Fibroblast of the aortic adventitia (primary cell): ENCODE measurements around the gene JAZF1. TPM values are rescaled to one million over a fixed set of nuclear protein-coding genes. Genes with fewer than 3 reads are reported as not detected.
"Not testable (repeated sequence)": the region's sequence is repeated elsewhere in the genome, so short reads cannot be mapped to it uniquely, and the experiment has no call there.

Experiments
- DNase-seq: peaks from one replicate; pipeline ENCODE4 v3.0.0-alpha.2; 2010; ENCODE audit warnings: low read depth
- H3K4me3 ChIP-seq: 2 replicates; pipeline ENCODE4 v1.5.1; 2011; ENCODE audit warnings: low read depth, mild to moderate bottlenecking, control low read depth, low read length, moderate library complexity
- total RNA-seq: library from RNA; depleted of rRNA; stranded (reverse); fragments of >200 nt; gene quantifications from 2 replicates; pipeline ENCODE4 v1.2.3, GENCODE V29; 2012; ENCODE audit warnings: low replicate concordance
- TF ChIP-seq, protein P1 (sequence below): IDR thresholded peaks from 2 replicates; pipeline ENCODE4 v1.5.1; 2011; ENCODE audit warnings: mild to moderate bottlenecking, low read length, control low read depth, inconsistent platforms; ENCODE audit not compliant: insufficient read depth

JAZF1 gene
- total RNA-seq, 1 donor, result 8.3 TPM

DNA sequence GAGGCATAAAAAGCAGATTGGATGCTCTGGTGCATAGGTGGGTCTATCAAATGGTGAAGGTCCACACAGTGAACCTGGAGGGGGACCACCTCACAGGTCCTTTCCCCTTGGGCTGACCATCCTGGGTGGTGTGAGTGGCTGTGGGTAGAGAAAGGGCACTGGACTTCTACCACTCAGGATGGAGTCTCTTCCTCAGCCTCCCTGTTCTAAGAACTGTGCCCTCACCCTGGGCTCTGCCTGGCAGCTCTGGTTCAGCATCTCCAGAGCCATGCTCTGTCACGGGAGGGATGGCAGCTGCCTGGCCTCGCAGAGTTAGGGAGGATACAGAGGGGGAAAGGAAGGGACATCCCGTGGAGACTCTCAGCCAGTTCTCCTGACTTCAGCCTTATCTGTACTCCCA, 318.8 kb downstream of the JAZF1 start:
- TF ChIP-seq, protein P1, sequence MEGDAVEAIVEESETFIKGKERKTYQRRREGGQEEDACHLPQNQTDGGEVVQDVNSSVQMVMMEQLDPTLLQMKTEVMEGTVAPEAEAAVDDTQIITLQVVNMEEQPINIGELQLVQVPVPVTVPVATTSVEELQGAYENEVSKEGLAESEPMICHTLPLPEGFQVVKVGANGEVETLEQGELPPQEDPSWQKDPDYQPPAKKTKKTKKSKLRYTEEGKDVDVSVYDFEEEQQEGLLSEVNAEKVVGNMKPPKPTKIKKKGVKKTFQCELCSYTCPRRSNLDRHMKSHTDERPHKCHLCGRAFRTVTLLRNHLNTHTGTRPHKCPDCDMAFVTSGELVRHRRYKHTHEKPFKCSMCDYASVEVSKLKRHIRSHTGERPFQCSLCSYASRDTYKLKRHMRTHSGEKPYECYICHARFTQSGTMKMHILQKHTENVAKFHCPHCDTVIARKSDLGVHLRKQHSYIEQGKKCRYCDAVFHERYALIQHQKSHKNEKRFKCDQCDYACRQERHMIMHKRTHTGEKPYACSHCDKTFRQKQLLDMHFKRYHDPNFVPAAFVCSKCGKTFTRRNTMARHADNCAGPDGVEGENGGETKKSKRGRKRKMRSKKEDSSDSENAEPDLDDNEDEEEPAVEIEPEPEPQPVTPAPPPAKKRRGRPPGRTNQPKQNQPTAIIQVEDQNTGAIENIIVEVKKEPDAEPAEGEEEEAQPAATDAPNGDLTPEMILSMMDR, result no peak
- no peak overlapping the region for H3K4me3 ChIP-seq
- DNase-seq, result no peak

DNA sequence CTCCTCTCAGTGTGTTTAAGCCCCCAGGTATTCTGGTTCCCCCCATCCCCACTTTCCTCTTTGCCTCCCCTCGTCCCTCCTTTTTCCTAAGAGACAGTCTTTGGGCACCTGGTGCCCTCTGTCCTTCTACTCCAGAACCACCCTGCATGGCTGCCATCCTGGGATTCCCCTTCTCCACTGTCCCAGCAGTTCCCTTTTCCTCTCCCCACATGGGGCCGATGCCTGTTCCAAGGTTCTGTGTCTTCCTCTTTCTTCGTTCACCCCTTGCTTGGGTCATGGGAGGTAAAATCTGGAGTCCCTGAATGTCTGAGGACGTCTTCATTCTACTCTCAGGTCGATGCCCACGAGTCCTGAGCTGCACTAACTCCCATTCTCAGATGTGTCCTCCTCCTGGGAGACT, 319.8 kb downstream of the JAZF1 start:
- H3K4me3 ChIP-seq, result no peak overlapping the region
- TF ChIP-seq, protein P1, result no peak
- no peak for DNase-seq

DNA sequence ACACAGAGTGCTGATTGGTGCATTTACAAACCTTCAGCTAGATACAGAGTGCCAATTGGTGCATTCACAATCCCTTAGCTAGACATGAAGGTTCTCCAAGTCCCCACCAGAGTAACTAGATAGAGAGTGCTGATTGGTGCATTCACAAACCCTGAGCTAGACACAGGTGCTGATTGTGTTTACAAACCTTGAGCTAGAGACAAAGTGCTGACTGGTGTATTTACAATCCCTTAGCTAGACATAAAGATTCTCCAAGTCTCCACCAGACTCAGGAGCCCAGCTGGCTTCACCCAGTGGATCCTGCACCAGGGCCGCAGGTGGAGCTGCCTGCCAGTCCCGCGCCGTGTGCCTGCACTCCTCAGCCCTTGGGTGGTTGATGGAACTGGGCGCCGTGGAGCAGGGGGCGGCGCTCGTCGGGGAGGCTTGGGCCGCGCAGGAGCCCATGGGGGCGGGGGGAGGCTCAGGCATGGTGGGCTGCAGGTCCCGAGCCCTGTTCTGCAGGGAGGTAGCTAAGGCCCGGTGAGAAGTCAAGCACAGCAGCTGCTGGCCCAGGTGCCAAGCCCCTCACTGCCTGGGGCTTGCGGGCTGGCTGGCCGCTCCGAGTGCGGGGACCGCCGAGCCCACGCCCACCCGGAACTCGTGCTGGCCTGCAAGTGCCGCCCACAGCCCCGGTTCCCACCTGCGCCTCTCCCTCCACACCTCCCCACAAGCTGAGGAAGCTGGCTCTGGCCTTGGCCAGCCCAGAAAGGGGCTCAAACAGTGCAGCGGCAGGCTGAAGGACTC, 323.7 kb downstream of the JAZF1 start:
- not testable (repeated sequence) for H3K4me3 ChIP-seq, DNase-seq

DNA sequence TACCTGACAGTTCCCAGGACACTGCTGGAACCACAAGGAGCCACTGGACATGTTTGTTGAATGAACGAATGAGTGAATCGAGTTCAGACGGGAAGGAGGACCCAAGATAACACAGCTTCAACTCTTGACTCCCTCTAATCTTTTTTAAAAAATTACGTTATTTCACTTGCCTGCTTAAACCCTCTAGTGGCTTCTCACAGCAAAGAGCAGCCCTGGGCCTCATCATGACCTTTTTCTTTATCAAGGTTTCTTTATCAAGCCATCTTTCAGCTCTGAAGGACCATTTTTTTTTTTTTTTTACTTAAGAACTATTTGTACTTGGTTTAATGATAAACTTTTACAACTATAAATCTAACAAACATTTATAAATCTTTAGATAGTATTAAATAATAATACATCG, 330.1 kb downstream of the JAZF1 start:
- no peak for DNase-seq
- no peak overlapping the region for H3K4me3 ChIP-seq
- TF ChIP-seq, protein P1, result no peak

DNA sequence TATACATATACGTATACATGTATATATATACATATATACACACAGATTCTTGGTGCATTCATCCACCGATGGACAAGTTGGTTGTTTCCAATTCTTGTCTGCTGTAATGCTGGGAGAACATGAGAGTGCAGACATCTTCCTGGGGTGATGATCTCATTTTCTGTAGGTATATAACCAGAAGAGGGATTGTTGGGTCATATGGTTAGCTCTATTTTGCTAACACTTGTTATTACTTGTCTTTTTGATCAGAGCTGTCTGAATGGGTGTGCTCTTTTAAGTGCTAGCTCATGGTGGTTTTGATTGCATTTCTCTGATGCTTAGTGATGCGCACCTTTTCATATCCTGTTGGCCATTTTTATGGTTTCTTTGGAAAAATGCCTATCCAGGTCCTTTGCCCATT, 334.2 kb downstream of the JAZF1 start:
- no peak for DNase-seq
- H3K4me3 ChIP-seq, result no peak overlapping the region
- TF ChIP-seq, protein P1, result no peak

DNA sequence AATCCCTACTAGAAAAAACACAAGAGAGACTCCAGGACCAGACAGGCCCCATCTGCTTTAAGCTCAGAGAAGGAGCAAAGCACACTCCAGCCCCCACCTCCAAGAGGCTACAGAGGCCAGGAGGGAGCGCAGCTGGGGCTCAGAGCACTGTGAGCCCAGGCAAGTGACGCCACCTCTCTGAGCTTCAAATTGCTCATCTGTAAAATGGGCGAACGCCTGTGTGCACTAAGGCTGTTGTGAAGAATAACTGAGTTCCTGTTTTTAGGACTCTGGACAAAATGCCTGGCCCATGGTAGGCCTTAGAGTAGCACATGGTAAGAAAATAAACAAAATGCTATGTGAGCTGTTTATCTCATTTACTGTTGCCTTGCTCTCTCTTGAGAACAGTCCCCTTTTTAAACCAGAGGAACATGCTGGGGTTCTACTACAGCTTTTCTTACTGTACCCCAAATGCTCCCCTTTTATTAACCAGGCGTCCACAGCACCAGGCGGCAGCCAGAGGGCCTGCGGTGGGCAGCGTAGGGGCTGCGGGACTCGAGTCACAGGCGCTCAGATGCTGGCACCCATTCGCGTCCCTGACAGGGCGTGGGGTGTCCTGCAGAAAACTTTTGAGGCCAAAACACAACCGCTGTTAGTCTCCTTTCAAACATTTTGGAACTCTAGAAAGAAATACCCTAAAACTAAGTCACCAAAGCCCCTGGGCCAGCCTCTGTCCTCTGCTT, 336.9 kb downstream of the JAZF1 start:
- H3K4me3 ChIP-seq, result no peak overlapping the region
- DNase-seq, result no peak
- TF ChIP-seq, protein P1, result no peak

DNA sequence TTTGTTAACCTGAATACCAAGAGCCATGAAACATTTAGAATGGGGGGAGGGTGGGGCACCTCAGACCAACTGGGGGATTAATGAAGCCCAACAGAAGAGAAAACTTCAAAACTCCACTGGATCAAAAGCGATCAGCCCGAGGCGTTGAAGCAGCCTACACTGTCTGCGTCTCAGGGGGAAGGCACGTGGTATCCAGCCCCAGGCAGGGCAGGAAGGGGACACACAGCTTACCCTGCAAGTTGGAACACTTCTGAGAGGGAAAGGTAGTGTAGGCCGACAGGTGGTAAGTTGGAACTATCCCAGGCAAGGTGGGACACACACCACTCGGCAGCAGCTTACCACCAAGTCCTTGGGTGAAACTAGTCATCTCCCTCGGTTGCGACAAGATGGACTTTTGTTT, 337.7 kb downstream of the JAZF1 start:
- no peak for DNase-seq

More for the DNA sequence above, 337.7 kb downstream of the JAZF1 start:
- no peak overlapping the region for H3K4me3 ChIP-seq
- TF ChIP-seq, protein P1, result no peak
